ENCODE data around the gene B4GALNT1.

Gene B4GALNT1

DNA sequence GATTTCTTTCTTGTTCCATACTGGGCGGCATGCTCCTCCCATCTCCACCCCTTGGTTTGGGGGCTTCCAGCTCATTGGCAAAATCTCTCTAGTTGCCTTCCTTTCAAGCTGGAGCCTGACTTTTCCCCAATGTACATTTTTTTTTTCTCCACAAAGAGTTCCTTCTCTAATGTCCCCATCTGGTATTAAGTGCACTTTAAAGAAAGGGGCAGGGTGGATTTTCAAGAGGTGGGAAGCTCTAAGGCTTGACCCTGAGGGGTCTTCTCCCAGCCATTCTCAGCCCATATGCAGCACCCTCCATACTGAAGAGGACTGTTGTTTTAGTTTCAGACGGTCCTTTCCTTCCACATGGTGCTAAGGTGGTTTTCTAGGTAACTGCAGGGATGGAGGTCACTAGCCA lies 47.8 kb downstream of the B4GALNT1 start:
- DNase-seq (ENCODE audit: low spot score), result no peak

DNA sequence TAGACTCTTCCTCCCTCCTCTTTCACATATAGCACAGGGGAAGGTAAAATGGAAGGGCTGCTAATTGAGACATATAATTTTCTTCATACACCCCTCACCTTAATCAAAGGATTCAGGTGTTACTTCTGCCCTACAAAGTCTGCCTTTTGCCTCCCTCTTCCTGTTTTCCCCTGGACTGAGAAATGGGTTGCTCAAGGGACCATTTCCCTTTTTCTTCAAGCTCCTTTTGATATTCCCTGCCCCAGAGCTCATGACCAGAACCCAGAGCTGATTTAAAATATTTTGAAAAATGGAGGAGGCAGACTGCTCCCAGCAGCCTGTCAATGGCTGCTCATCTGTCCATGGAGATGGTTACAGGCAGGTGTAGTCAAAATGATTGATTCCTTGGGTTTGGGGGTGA lies 48.3 kb downstream of the B4GALNT1 start:
- no peak for DNase-seq (ENCODE audit: low spot score)

DNA sequence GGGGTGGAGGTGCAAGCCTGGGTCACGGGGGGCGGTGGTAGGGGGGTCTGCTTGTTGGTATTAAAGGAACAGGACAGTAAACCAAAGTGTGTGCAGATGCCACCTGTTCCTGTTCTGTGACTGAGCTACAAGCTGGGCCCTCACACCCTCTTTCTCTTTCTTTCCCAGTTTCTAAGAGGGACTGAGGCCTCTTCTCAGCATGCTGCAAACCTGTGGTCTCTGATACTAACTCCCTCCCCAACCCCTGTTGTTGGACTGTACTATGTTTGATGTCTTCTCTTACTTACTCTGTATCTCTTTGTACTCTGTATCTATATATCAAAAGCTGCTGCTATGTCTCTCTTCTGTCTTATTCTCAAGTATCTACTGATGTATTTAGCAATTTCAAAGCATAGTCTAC lies 49.0 kb downstream of the B4GALNT1 start:
- no peak for DNase-seq (ENCODE audit: low spot score)

DNA sequence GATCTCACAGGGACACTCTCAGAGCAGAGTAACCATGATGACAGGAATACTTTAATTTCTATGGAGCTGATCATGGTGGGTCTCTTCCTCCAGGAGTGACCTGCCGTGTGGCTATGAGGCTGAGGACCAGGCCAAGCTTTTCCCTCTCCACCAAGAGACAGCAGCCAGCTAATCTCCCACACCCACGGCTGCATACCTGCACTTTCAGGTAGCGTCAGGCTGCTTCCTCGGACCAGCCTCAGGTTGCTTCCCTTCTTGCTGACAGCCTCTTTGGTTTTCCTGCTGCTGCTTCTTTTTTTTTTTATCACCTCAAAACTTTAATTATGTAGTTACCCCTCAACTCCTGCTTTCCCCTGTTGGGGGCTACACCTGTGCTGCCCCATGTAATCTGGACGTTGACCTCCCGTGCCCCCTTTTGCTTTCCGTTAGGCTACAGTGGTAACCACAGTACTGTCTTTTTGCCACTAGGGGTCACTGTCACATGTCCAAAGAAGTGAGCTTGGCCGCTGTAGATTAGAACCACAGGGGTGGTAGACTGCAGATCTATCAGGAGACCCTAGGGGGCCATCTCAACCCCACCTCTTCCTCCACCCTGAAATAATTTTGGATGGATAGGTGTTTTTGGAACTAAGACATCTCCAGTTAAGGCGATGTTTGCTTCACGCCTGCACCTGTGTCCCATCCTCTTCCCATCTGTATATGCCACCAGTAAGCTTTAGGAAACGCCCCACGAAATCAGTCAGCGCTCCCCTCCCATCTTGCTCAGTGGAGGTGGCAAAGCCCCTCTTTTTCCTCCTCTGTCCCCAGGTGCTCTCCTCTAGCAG lies 49.8 kb downstream of the B4GALNT1 start:
- DNase-seq (ENCODE audit: low spot score), result peak; percentile 90

DNA sequence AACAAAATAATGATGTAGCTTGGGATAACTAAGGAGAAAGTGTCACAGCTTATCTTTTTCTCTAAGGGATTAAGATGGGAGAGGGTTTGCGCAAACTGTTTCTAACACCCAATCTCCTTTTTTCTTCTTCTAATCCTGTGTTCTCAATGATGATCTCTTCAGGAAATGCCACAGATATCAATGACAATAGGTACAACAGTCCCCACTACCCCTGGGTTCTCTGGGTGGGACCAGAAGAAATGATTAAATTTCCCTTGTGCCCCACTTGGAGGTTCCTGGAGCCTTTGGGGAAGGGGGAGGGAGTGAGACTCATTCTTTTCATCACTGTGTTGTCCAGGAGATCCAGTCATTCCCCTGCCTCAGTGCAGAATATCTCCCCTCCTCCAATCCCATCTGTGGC lies 50.6 kb downstream of the B4GALNT1 start:
- no peak for DNase-seq (ENCODE audit: low spot score)

DNA sequence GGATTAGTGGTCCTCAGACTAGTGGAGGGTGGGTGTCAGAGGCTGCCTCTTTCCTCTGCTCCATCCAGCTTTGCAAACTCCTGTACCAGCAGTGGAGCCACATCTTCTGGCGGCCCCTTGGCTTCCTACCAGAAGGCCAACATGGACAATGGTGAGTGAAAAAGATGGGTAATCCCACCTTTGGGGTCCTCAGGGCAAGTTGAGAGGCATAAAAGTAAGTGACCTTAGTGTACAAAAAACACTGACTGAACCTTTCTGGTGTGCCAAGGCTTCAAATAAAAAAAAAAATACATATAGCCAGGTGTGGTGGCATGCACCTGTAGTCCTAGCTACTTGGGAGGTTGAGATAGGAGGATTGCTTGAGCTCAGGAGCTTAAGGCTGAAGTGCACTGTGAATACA lies 51.2 kb downstream of the B4GALNT1 start:
- DNase-seq (ENCODE audit: low spot score), result no peak

DNA sequence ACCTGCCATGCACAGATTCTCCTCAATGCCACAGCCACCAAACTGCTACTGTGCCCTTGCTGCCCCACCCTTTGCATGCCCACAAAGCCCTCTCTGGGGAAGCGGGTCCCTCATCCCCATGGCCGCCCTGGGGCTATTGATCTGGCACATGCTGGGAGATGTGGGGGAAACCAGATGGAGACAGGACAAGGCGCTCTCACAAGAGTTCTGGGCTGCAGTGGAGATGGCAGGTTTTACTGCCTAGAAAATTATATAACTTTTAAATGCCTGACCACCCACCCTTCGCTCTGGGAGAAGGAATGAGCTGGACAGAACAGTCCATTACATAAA lies 52.6 kb downstream of the B4GALNT1 start:
- DNase-seq (ENCODE audit: low spot score), result no peak

DNA sequence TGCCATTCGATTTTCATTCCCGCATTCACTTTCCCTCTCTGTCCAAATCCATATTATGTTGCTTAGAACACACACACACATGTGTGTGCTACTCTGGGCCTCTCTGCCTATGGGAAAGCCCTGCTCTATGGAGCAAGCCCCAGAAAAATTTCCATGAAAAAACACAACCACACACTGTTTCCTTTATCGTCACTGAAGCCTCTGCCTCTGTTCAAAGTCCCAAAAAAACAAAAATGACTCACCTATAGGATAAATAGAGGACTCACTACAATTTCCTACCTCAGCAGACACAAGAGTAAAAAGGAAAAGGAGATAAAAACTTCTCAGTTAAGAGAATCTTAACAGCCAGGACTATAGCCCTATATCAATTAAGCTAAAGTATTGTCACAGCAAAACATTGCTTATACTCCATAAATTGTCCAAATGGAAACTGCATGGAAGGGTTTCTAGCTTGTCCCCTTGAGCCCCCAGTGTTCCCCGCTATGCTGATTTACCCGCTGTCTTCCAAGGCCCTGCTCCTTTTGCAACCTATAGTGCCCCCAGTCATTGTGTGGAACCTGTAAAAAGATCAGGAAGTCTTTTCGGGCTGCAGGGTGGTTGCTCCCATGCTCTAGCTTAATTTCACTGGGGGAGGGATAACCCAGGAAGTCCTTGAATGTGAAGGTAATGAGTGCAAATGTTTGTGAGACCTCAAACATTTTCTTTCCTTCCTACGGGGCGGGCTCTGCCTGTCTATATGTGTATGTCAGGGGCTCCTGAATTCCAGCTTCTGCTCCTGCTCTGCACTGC lies 53.1 kb downstream of the B4GALNT1 start:
- no peak for DNase-seq (ENCODE audit: low spot score)

DNA sequence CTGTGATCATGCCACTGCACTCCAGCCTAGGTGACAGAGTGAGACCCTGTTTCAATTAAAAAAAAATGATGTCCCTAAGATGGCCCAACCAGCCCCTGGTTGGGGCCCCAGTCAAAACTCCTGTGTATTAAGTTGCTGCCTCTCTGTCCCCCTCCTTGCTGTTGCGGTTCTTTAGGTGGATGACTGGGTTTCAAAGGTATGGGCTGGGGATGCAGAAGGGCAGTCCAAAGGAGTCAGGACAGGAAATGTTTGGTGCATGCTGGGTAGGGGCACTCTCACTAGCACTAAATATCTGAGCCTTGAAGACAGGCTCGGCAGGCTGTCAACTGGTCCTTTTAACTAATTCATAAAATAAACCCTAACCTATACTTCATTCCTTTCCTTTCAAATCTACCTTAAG lies 54.0 kb downstream of the B4GALNT1 start:
- no peak for DNase-seq (ENCODE audit: low spot score)

DNA sequence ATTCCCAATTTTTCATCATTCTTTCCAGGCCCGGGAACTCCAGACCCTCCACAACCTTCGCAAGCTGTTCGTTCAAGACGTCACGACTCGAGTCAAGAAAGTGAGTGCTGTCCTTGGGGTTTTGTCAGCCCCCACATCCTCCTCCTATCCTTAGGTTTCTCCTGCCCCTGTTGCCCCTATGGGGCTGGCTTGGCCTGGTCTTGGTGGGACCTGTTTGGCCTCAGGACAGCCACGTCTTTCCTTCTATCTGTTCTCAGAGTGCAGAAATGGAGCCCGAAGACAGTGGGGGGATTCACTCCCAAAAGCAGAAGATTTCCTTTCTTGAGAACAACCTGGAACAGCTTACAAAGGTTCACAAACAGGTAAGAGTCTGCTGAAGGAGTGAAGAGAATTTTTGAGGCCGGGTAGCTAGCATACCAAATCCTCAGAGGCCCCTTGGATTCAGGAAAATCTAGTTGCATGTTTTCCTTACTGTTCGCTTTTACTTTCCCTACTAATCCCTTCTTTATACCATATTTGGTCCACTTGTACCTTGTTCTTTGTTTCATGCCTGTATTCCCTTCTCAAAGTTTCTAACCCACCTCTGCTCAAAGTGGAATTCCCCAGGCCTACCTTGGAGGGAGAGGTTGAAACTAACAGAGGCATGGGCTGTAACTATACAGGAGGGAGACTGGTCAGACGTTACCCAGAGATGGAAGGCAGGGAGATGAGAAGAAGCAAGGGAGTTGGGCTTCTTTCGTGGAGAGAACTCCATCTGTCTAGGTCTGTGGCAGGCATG lies 54.8 kb downstream of the B4GALNT1 start:
- DNase-seq (ENCODE audit: low spot score), result no peak

DNA sequence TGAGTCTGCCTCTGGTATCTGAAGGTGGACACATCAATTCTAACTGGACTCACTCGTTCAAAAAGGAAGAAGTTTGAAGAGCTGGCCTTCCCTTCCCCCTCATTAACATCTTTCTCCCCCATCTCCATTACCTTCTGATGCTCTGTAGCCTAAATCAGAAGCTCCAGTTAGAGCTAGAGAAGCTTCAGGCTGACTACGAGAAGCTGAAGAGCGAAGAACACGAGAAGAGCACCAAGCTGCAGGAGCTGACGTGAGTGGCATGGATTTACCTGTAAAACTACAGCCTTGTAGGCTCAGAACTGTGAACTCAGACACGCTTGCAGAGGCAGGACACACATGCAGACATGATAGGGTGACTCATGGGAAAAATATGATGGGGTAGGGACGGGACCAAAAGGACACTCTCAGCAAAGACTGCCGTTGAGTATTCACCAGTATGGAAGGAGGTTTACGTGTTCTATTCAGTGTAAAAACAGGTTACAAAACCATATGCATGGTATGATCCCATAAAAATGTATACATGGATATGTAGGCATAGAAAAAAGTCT lies 56.3 kb downstream of the B4GALNT1 start:
- DNase-seq (ENCODE audit: low spot score), result no peak
